Spleen (tissue), 7 donors: ENCODE results near the gene TBL3.
A peak's percentile ranks its signal among the peaks of the same experiment; 100 is the strongest.

Experiments used
- CTCF ChIP-seq, 11 experiments: fragments of 200-600 bp in 7 of 11; fragments of 450-650 bp in 4 of 11; sonication (generic) in 4 of 11; IDR thresholded peaks in 8 of 11; conservative IDR thresholded peaks in 3 of 11; 1 replicate in 7 of 11; 2 replicates in 4 of 11; pipeline versions ENCODE4 v1.4.0 to v1.8.0; 2016 to 2021; ENCODE audit warnings: antibody characterized with exemption in 11 of 11, inconsistent platforms in 4 of 11, mild to moderate bottlenecking in 1 of 11
- POLR2A ChIP-seq, 3 donors: fragments of 450-650 bp; IDR thresholded peaks; one replicate each; pipeline ENCODE4 v1.5.1; 2017; ENCODE audit warnings: antibody characterized with exemption in 3 of 3, mild to moderate bottlenecking in 1 of 3
- donor health status: DM: no; HTN: no; CAD: no; lungs with moderate emphysema.
- donor health status: DM: no; HTN: no; CAD: no.
- donor health status: DM: no; HTN: no; CAD: no.

- TF ChIP-seq POLR2A (IDR thresholded peaks at IDR 0.05) (no peak), CTCF (IDR thresholded peaks at IDR 0.05 in 8 of 11, conservative IDR thresholded peaks at IDR 0.05 in 3 of 11) (peak; percentile 85 to 97 (median 93))
Measured at GRCh38 chr16:2003827-2004641, 32.2 kb downstream of the TBL3 start.
